Measurements from ENCODE around the gene STYX.

The STYX gene, protein sequence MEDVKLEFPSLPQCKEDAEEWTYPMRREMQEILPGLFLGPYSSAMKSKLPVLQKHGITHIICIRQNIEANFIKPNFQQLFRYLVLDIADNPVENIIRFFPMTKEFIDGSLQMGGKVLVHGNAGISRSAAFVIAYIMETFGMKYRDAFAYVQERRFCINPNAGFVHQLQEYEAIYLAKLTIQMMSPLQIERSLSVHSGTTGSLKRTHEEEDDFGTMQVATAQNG

DNA sequence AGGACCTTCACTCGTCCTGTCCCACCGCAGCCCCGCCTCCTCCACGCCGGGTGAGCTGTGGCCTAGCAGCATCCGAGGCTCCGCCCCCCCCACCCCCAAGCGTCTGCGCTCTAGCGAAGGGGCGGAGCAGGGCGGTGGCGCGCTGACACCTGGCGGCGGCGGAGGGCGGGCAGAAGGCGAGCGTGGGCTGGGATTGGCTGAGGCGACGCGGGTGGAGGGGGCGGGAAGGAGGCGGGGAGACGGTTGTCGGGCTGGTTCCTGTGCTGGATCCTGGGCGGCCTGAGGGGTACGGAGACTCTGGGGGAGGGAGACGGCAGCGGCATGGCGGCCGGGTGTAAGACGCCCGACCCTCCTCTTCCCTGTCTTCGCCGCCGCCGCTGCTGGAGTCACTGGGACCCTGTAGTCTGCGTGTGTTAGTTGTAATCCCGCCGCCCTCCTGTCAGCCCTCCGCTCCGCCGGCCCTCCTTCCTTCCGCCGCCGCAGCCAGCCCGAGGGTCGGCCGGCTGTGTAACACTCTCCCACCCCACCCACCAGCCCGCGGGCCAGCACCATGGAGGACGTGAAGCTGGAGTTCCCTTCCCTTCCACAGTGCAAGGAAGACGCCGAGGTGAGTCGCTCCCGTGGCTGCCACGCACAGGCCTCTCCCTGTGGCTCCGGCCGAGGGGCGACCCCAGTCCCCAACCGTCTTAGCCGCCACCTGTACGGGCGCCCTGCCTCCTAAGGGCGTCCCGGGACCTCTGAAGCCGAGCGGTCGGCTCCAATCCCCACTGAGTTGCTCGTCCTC lies at the start of gene STYX:
Gene STYX, plus strand, starts transcription at position 242 of the 784 bp plus-strand sequence. Its CDS starts 309 bp downstream, at position 551.
- DNase-seq (ENCODE audit: low spot score) = peak; percentile 74

GRCh38 chr14:52683985-52684520 lies 45.9 kb upstream of the STYX start:
- no peak for DNase-seq (ENCODE audit: low spot score)

- DNase-seq (ENCODE audit: low spot score) = no peak
These were observed 43.8 kb upstream of the STYX start for GRCh38 chr14:52686176-52686575.

GRCh38 chr14:52690983-52691760 lies 38.8 kb upstream of the STYX start:
- DNase-seq (ENCODE audit: low spot score) = no peak

DNA sequence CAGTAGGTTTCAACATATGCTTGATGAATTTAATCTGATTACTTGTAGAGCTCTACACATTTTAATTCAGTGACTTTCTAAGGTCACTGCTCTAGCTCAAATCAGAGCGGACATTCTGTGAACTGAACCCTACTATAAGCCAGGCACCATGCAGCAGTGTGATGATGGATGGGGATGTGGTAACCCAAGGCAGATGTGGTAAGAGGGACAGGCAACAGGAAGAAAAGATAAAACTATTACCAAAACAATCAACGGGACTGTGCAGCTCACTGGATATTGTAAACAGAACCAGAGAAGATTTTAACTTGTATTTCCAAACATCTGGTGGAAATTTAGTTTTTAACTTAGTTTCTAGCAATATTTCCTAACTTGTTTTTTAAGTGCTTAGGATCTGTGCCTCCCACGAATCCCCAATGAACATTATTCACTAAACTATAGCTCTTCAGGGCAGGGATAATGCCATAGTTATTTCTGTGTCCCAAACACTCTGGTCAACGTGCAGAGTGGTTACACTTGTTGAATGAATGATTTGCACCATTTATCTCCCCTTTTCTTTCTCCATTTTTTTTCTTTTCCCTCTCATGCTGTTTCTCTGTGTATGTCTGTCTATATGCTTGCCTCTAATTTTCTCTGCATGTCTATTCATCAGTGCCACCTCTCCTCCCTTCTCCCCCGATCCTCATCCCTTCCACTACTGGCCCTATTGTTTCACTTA lies 37.6 kb upstream of the STYX start:
- peak; percentile 23 for DNase-seq (ENCODE audit: low spot score)

GRCh38 chr14:52693036-52693435 lies 36.9 kb upstream of the STYX start:
- DNase-seq (ENCODE audit: low spot score) = no peak

- DNase-seq (ENCODE audit: low spot score) = no peak
These were observed 36.4 kb upstream of the STYX start for GRCh38 chr14:52693532-52693931.

GRCh38 chr14:52694761-52695480 lies 35.0 kb upstream of the STYX start:
- DNase-seq (ENCODE audit: low spot score) = peak; percentile 16

DNA sequence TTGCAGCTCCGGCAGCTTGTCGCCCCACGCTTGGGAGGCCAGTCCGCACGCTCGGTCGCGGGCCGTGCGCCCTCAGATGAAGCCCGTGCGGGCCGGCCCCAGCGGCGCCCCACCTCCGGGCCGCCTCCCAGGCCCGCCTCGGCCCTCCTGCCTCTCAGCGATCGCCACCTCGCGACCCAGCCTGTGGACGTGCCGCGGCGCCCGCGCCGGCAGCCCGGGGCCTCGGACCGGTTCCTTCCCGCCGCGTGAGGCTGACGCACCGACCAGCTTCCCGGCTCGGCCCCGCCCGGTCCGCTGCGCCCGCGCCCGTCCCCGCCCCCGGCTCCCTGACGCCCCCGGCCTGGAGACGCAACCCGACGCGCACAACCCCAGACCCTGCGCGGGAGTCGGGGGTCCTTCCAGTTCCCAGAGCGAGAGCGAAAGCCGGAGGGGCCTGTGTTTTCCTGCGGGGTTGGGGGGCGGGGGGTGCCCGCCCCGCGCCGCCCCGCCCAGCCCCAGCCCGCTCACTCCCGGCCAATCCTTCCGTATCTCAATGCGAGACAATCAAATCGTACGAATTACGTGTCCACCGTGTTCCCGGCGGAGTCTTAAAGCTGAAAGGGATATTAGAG lies 34.4 kb upstream of the STYX start, which contains the start of gene ERO1A:
Gene ERO1A, minus strand, starts transcription at position 78 of the 611 bp plus-strand sequence. Its CDS starts 77 bp downstream, at position 1.
- DNase-seq (ENCODE audit: low spot score) = peak; percentile 43

- no peak for DNase-seq (ENCODE audit: low spot score)
These were observed 29.2 kb upstream of the STYX start for GRCh38 chr14:52700701-52701172.

GRCh38 chr14:52701223-52701622 lies 28.7 kb upstream of the STYX start:
- DNase-seq (ENCODE audit: low spot score) = no peak

GRCh38 chr14:52703225-52703624 lies 26.7 kb upstream of the STYX start:
- no peak for DNase-seq (ENCODE audit: low spot score)

- no peak for DNase-seq (ENCODE audit: low spot score)
These were observed 26.3 kb upstream of the STYX start for GRCh38 chr14:52703664-52704063.

DNA sequence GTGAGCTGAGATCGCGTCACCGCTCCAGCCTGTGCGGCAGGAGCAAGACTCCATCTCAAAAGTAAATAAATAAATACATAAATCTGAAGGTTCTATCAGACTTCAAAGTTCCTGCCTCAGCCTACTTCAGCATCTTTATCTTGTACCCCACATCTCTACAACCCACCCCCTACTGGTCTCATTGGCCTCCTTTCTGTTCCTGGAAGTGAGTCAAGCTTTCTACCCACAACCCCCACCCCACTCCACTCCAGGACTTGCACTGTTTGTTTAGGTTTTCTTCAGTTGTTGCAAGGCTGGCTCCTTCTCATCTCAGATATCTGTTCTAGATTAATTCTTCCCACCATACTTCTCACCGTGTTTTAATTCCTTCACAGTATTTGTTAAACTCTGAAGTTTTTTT lies 23.7 kb upstream of the STYX start:
- DNase-seq (ENCODE audit: low spot score) = no peak

- peak; percentile 64 for DNase-seq (ENCODE audit: low spot score)
These were observed 23.0 kb upstream of the STYX start, which contains the start of gene PSMC6 for GRCh38 chr14:52706724-52707706. Gene PSMC6, plus strand, starts transcription at chr14:52707200. Its CDS starts 20 bp downstream, at chr14:52707220.

- DNase-seq (ENCODE audit: low spot score) = no peak
These were observed 18.3 kb upstream of the STYX start for GRCh38 chr14:52711666-52712065.

DNA sequence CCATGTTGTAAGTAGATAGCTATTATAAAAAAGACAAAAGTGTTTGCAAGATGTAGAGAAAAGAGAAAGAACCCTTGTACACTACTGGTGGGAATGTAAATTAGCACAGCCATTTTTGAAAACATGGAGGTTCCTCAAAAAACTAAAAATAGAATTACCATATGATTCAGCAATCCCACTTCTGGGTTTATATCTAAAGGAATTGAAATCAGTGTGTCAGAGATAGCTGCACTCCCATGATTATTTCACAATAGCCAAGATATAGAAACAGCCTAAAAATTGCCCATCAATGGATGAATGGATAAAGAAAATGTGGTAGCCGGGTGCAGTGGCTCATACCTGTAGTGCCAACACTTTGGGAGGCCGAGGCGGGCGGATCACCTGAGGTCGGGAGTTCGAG lies 13.8 kb upstream of the STYX start:
- DNase-seq (ENCODE audit: low spot score) = no peak

DNA sequence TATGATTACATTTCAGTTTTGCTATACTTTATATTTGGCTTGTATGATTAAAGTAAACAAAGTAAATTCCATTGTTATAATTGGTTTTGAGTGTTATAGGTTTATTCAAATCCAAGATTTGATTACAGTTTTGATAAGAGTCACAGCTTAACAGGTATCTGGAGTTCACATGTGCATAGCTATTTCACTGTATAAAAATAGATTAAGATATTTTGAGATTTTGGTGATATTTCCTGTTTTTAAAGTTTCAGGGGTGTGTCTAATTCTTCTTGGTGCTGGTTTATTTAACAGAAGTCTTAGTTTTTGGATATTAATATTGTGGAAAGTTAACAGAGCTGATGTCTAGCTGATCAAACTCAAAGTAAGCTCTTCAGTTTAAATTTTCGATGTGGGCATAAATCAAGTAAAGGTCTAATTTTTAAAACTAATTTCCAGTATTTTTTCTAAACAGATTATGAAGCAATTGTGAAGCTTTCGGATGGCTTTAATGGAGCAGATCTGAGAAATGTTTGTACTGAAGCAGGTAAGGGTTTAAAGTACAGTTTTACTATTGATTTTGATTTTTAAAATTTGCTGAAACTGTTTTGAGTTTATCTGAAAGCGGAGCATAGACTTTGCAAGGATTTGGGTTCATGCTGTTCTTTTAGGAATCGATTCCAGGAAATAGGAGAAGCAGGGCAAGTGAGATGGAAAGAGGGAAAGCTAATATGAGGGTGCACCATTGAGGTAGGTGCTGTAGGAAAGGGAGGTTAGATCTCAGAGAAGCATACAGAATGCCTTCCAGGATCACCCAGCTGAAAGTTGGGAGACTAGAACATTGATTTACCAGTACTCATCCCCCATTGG lies 6.2 kb upstream of the STYX start:
- DNase-seq (ENCODE audit: low spot score) = no peak

Data from HuH-7 (cell line).